Activated CD4-positive, alpha-beta T cell treated with anti-CD3 and anti-CD28 coated beads, Interleukin-2, amount 10 ng/mL, durations not matched to agents 7 days and 5 days (primary cell): ENCODE results near the gene BUD13. TPM values are rescaled to one million over a fixed set of nuclear protein-coding genes. Genes with fewer than 3 reads are reported as not detected.

Source experiments
- CTCF ChIA-PET: fragments of 350-600 bp; sonication (Branson Sonifier 250); formaldehyde crosslinking; loops from one replicate; lab custom pipeline; 2021; ENCODE audit warnings: antibody characterized with exemption; lab: Charles Lee
- POLR2A ChIA-PET: fragments of 350-600 bp; sonication (Branson Sonifier 250); formaldehyde crosslinking; loops from one replicate; lab custom pipeline; 2021; ENCODE audit warnings: antibody characterized with exemption; lab: Charles Lee
- DNase-seq: peaks from one replicate; pipeline ENCODE4 v3.0.0-alpha.2; 2020
- H3K27ac Mint-ChIP-seq: one replicate; pipeline ENCODE4 v1.8.0; 2021; ENCODE audit warnings: mild to moderate bottlenecking, moderate library complexity, mixed read lengths
- H3K27me3 Mint-ChIP-seq: one replicate; pipeline ENCODE4 v1.8.0; 2021; ENCODE audit warnings: mixed read lengths
- H3K36me3 Mint-ChIP-seq: one replicate; pipeline ENCODE4 v1.8.0; 2021; ENCODE audit warnings: low read depth, mixed read lengths
- H3K4me1 Mint-ChIP-seq: one replicate; pipeline ENCODE4 v1.8.0; 2021; ENCODE audit warnings: mixed read lengths
- H3K4me3 Mint-ChIP-seq: one replicate; pipeline ENCODE4 v1.8.0; 2021; ENCODE audit warnings: mild to moderate bottlenecking, moderate library complexity, mixed read lengths
- H3K9me3 Mint-ChIP-seq: one replicate; pipeline ENCODE4 v1.8.0; 2021; ENCODE audit warnings: mixed read lengths
- total RNA-seq, 2 experiments: library from RNA; stranded (reverse); gene quantifications; one replicate each; pipeline ENCODE4 v1.2.3, GENCODE V29; 2021

Gene BUD13
- total RNA-seq, 2 experiments from 2014 or later: 37.5 to 39.9 TPM

DNA sequence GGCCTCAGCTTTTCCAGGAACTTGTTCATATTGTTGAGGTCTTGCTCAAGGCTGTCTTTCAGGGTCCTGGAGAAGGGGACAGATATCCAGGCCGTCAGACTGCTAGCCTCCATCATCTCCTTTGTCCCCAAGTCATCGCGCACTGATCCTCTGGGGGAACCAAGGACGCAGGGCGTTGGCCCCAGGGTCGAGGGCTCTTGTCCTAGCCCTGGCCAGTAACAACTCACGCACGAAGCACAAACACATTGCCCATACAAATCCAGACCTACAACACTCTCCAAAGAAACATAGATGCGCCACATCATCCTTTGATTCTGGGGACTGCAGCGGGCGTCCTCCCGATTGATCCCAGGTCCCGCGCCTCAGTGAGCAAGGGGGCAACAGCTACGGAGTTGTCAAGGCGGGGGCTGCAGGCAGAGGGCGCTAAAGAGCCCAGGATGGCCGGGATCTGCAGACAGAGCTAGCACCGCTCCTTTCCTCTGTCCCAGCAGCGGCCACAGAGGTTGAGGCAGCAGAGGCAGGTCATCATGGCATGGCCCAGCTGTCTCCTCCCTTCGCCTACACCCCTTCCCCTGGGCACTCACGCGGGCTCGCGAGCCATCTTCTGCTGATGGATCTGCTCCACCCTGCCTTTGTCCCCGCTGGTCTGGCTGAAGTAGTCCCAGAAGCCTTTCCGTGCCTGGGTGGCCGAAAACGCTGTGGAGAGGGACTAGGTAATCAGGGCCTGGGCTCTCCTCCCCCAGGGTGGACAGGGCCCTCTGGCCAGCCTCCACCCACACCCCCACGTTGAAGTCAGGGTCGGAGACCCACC is 18.4 kb upstream of the BUD13 start:
- peak overlapping the region; percentile 10 for H3K27ac Mint-ChIP-seq
- DNase-seq: peak; percentile 76

DNA sequence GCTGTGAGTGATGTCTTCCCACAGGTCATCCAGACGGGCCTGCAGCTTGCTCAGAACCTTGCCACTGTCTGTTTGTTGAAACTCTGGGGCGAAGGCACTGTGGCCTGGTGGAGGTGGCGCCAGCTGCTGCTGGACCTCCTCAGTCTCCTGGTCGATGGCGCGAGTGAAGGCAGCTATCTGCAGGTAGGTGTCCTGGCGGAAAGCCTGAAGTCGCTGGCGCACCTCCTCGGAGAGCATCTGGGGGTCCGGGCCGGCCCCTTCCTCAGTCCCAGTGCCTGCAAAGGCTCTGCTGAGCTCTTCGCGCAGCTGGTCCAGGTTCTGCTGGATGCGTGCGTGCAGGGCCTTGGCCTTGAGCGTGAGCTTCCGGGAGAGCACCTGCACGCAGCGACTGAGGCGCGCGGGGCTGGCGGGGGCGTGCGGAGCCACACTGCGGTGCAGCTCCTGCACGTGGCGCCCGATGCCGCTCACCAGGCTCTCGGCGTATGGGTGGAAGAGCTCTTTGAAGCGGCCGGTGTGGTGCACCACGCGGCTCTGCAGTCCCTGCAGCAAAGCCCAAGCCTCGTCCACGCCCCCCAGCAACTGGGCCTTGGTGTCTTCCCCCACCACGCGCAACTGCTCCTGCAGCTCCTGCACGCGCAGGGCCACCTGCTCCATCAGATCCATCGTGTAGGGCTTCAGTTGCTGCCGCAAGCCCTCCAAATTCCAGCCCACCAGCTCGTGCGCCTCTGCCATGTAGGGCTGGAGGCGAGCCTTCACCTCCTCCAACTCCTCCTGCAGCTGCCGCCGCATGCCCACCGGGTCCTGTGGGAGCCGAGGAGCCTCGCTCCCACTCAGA is 17.6 kb upstream of the BUD13 start:
- Mint-ChIP-seq H3K27ac (no peak overlapping the region), H3K9me3 (no peaks in the 10 kb centered on the region), H3K4me1 (peaks cover 36% of the 10 kb centered on the region), H3K27me3 (no peaks in the 10 kb centered on the region), H3K36me3 (peaks cover 16% of the 10 kb centered on the region), H3K4me3 (no peak overlapping the region)
- ChIA-PET POLR2A (interaction anchor here (1.0 to 1.1 kb wide), 2 partner anchors 46 to 63 kb away, joined by 3 to 6 read pairs; no protein-coding TSS in a partner anchor), CTCF (interaction anchor here (0.6 to 4.4 kb wide), 21 partner anchors 9 to 440 kb away, joined by 3 to 33 read pairs (median 4); partner anchors contain the start of genes APOC3, PAFAH1B2 and SIK3)
- no peak for DNase-seq

More for the DNA sequence above, 18.4 kb upstream of the BUD13 start:
- ChIA-PET POLR2A (interaction anchor here (1.0 to 1.1 kb wide), 2 partner anchors 45 to 63 kb away, joined by 3 to 6 read pairs; no protein-coding TSS in a partner anchor), CTCF (interaction anchor here (0.6 to 4.4 kb wide), 25 partner anchors 8 to 439 kb away, joined by 3 to 33 read pairs (median 4); partner anchors contain the start of genes APOC3, PAFAH1B2 and SIK3)
- no peaks in the 10 kb centered on the region for H3K9me3 Mint-ChIP-seq
- H3K36me3 Mint-ChIP-seq: peaks cover 8% of the 10 kb centered on the region
- H3K27me3 Mint-ChIP-seq: no peaks in the 10 kb centered on the region
- H3K4me3 Mint-ChIP-seq: no peak overlapping the region
- H3K4me1 Mint-ChIP-seq: peaks cover 28% of the 10 kb centered on the region

DNA sequence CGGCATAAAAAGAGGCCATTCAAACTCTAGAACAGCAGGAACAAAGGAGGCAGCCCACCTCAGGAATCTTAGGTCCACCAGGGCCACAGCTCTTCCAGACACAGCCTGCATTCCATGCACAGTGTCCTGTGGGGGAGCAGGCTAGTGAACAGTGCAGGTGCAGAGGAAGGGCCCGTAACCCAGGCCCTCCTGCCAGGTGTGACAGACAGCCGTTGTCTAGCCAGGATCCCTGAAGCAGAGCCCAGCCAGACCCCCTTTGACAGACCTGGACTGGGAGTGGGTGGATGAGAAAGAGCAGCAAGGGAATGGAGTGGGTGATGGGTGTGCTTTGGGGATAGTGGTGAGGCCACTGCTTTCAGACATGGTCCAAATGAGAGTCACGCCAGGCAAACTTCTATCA is 16.2 kb upstream of the BUD13 start:
- no peak for DNase-seq
- peaks cover 42% of the 10 kb centered on the region for H3K4me1 Mint-ChIP-seq
- no peaks in the 10 kb centered on the region for H3K27me3 Mint-ChIP-seq
- ChIA-PET POLR2A (no interaction called here), CTCF (interaction anchor here (0.6 to 1.3 kb wide), 2 partner anchors 26 to 64 kb away, joined by 3 to 4 read pairs; no protein-coding TSS in a partner anchor)
- H3K27ac Mint-ChIP-seq: peak overlapping the region; percentile 92
- H3K36me3 Mint-ChIP-seq: peaks cover 30% of the 10 kb centered on the region
- H3K4me3 Mint-ChIP-seq: peak overlapping the region; percentile 87
- no peaks in the 10 kb centered on the region for H3K9me3 Mint-ChIP-seq

DNA sequence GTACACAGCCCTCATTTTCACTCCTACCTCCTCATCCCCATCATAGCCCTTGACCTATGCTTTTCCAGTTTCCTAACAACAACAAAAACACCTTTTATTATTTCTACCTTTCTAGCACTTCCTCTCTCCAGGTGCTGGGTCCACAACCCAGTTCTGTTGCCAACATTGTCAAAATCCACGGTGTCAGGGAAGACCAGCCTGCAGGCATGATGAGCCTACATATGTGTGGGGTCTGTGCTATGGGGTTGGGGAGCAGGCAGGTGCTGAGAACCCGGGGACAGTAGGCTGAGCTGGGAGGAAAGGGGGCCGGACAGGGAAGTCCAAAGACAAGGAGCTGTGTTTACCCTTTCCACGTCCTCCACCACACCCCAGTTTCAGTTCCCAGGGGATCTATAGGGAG is 15.7 kb upstream of the BUD13 start:
- no peaks in the 10 kb centered on the region for H3K9me3 Mint-ChIP-seq
- H3K4me3 Mint-ChIP-seq: peak overlapping the region; percentile 87
- peaks cover 40% of the 10 kb centered on the region for H3K4me1 Mint-ChIP-seq
- H3K36me3 Mint-ChIP-seq: peaks cover 31% of the 10 kb centered on the region
- no peaks in the 10 kb centered on the region for H3K27me3 Mint-ChIP-seq
- CTCF ChIA-PET: interaction anchor here (0.6 to 2.8 kb wide), 3 partner anchors 12 to 64 kb away, joined by 3 to 8 read pairs (median 4); no protein-coding TSS in a partner anchor
- POLR2A ChIA-PET: no interaction called here
- DNase-seq: no peak
- H3K27ac Mint-ChIP-seq: peak overlapping the region; percentile 92

DNA sequence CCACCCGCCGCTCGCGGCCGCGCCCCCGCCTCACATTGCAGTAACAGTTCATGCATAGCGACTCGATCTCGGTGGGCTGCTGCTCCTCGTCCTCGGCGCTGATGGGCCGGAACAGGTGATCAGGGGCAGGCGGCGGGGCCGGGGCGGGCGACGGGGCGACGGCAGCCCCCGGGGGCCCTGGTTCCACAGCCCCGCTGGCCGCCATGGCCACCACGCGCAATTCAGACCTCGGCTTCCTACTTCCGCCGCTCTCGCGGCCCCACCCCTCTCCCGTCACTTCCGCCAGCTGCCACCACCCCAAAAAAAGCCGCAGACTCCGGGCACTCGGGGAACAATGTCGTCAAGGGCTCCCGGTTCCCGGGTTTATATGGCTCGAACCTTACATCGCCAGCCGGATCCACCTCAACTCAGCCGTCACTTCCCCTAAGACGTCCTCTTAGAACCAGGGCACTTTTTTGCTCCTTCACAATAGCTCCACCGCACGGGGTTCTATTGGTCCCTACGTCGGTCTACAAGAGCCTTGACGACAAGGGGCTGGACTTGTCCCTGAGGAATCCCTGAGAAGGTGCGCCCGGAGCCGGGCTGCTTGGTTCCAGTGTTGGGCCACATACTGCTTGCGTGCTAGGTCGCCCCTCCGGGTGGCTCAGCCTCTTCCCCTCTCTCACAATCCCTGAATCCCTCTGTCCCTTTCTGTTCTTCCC is 15.1 kb upstream of the BUD13 start, which contains the start of gene ZPR1:
Gene ZPR1 (minus strand): TSS at position 238 of the 701 bp plus-strand sequence. CDS start 33 bp downstream, at position 205.
- CTCF ChIA-PET: interaction anchor here (0.6 to 2.8 kb wide), 7 partner anchors 11 to 314 kb away, joined by 3 to 15 read pairs (median 3); partner anchors contain the start of gene BUD13
- peaks cover 43% of the 10 kb centered on the region for H3K4me1 Mint-ChIP-seq
- no peaks in the 10 kb centered on the region for H3K9me3 Mint-ChIP-seq
- H3K4me3 Mint-ChIP-seq: peak within 1 kb of the TSS; percentile 87
- POLR2A ChIA-PET: interaction anchor here (0.6 to 0.7 kb wide), 2 partner anchors 64 to 311 kb away, joined by 4 to 5 read pairs; no protein-coding TSS in a partner anchor
- H3K36me3 Mint-ChIP-seq: peaks cover 37% of the 10 kb centered on the region
- H3K27ac Mint-ChIP-seq: peak within 1 kb of the TSS; percentile 92
- no peaks in the 10 kb centered on the region for H3K27me3 Mint-ChIP-seq
- peak; percentile 88 for DNase-seq

DNA sequence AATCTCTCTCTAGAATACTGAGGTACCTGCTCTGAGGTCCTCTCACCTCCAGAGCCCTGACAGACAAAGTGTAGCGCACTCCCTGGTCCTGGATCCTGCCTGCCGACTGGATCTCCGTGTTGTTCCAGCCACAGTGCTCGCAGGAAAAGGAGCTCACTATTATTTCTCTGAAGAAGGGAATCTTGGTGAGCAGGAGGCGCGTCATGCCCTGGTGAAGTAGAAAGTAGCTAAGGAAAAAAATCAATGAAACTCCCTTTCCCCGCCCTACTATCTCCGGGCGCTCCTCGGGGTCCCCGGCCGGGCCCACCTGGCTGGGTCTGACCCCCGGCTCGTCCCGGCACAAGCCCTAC is 14.6 kb upstream of the BUD13 start:
- Mint-ChIP-seq H3K9me3 (no peaks in the 10 kb centered on the region), H3K27ac (peak overlapping the region; percentile 83), H3K4me1 (peaks cover 48% of the 10 kb centered on the region), H3K4me3 (peak overlapping the region; percentile 87), H3K36me3 (peaks cover 43% of the 10 kb centered on the region), H3K27me3 (no peaks in the 10 kb centered on the region)
- ChIA-PET CTCF (interaction anchor here (0.6 to 2.8 kb wide), 7 partner anchors 11 to 315 kb away, joined by 3 to 15 read pairs (median 3); partner anchors contain the start of gene BUD13), POLR2A (interaction anchor here (0.6 to 0.7 kb wide), 2 partner anchors 65 to 312 kb away, joined by 4 to 5 read pairs; no protein-coding TSS in a partner anchor)
- no peak for DNase-seq

DNA sequence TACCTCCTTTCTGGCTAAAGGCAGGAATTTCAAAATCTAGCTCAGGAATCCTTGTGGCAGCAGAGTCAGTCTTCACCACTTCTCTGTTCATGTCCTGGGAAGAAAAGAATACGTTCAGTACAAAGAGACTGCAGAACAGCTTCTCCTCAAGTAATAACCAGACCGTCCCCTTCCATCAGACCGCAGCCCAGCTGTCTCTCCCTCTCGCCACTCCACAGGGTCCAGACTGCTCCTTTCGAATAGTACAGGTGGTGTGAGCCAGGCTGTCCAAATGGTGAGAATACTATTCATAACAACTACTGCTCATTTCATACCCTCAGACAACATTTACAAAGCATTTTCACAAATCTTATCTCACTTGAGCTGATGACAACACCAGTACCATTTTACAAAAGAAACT is 14.2 kb upstream of the BUD13 start:
- CTCF ChIA-PET: interaction anchor here (1.1 to 2.8 kb wide), 5 partner anchors 10 to 315 kb away, joined by 3 to 15 read pairs (median 5); partner anchors contain the start of gene BUD13
- peaks cover 47% of the 10 kb centered on the region for H3K36me3 Mint-ChIP-seq

DNA sequence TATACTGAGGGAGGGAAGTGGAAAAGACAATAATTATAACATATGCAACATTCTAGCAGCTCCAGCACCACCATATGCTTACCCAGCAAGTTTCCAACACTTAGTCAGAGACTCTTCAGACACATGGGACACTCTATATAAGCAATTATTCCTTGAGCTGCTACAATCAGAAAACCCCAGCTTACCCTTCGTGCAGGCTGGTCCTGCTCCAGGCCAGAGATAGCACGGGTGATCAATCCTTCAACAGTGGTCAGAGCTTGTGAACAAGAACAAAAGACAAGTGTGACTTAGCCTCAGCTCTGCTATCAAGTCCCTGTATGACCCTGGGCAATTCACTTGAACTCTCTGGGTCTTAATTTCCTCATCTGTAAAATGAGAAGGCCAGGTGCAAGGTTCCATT is 13.5 kb upstream of the BUD13 start:
- Mint-ChIP-seq H3K27ac (peak overlapping the region; percentile 83), H3K4me1 (peaks cover 53% of the 10 kb centered on the region), H3K27me3 (no peaks in the 10 kb centered on the region), H3K9me3 (no peaks in the 10 kb centered on the region), H3K36me3 (peaks cover 53% of the 10 kb centered on the region), H3K4me3 (peak overlapping the region; percentile 87)
- ChIA-PET CTCF (interaction anchor here (1.6 to 2.8 kb wide), 3 partner anchors 9 to 19 kb away, joined by 3 to 15 read pairs (median 8); partner anchors contain the start of gene BUD13), POLR2A (no interaction called here)
- no peak for DNase-seq

More for the DNA sequence above, 14.2 kb upstream of the BUD13 start:
- POLR2A ChIA-PET: interaction anchor here (0.7 kb wide), 1 partner anchor 65 kb away, joined by 4 read pairs; no protein-coding TSS in a partner anchor
- no peak for DNase-seq
- Mint-ChIP-seq H3K9me3 (no peaks in the 10 kb centered on the region), H3K4me1 (peaks cover 51% of the 10 kb centered on the region), H3K27me3 (no peaks in the 10 kb centered on the region), H3K27ac (peak overlapping the region; percentile 83), H3K4me3 (peak overlapping the region; percentile 87)

DNA sequence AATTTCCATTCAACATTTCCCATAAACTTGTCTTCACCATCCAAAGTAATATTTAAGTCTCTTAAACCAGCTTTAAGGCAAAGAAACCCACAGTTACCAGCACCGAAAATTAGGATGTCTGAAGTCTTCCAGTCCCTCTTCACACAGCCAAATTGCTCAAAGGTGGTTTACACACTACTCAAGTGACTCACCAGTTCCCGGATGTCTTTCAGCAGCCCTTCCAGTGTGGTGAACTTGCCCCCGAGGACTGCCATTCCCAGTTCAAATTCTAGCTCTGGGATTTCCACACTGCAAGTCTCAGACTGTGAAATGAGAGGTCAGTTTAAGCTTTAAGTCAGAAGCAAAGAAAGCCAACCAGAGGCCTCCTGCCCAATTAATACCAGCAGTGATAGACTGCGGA is 9.9 kb upstream of the BUD13 start:
- no peaks in the 10 kb centered on the region for H3K27me3 Mint-ChIP-seq
- POLR2A ChIA-PET: no interaction called here
- DNase-seq: no peak
- peaks cover 53% of the 10 kb centered on the region for H3K4me1 Mint-ChIP-seq
- CTCF ChIA-PET: interaction anchor here (1.1 to 1.5 kb wide), 4 partner anchors 9 to 68 kb away, joined by 3 to 9 read pairs (median 3); partner anchors contain the start of gene APOA5
- H3K9me3 Mint-ChIP-seq: no peaks in the 10 kb centered on the region
- no peak overlapping the region for H3K4me3 Mint-ChIP-seq
- H3K36me3 Mint-ChIP-seq: peaks cover 80% of the 10 kb centered on the region
- no peak overlapping the region for H3K27ac Mint-ChIP-seq

DNA sequence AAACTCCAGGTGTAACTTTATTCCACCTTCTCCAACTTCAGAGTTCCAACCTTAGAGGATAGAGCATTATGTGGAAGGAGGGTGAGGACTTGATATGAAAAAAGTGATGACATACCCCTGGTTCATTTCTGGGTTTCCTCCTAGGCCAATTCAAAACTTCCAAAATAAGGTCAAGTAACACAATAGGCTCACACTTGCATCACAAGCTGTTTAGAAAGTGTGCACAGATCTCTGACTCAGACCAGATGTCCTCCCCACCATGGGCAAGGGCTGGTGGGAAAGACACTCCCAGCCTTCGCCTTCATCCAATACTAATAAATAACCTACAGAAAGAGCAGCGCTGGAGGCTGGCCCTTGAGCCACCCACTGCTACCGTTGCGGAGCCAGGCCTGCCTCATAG is 5.8 kb upstream of the BUD13 start:
- Mint-ChIP-seq H3K27ac (no peak overlapping the region), H3K4me3 (no peak overlapping the region), H3K27me3 (no peaks in the 10 kb centered on the region), H3K9me3 (no peaks in the 10 kb centered on the region), H3K4me1 (peaks cover 55% of the 10 kb centered on the region), H3K36me3 (peaks cover 66% of the 10 kb centered on the region)
- DNase-seq: no peak
- POLR2A ChIA-PET: interaction anchor here (0.6 kb wide), 1 partner anchor 320 kb away, joined by 3 read pairs; no protein-coding TSS in a partner anchor
- CTCF ChIA-PET: interaction anchor here (2.0 kb wide), 1 partner anchor 9 kb away, joined by 4 read pairs; no protein-coding TSS in a partner anchor

DNA sequence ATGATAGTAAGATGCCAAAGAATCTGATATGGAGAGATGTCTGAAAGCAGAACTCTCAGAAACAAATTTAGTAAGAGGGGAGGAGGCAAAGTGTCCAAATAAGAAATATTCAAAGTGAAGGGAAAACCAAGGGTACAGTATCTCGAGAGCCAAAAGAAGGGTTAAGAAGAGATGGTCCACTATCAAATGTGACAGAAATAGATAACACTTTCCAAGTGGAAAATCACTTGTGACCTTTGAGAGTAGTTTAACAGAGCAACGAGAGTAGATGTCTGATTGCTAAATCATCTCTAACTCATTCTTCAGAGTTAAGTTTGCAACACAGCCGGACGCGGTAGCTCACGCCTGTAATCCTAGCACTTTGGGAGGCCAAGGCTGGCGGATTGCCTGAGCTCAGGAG is 4.3 kb upstream of the BUD13 start:
- peaks cover 48% of the 10 kb centered on the region for H3K4me1 Mint-ChIP-seq
- H3K4me3 Mint-ChIP-seq: no peak overlapping the region
- POLR2A ChIA-PET: no interaction called here
- CTCF ChIA-PET: interaction anchor here (2.1 kb wide), 1 partner anchor 10 kb away, joined by 8 read pairs; the partner anchor contains the start of gene ZPR1
- DNase-seq: no peak
- peaks cover 51% of the 10 kb centered on the region for H3K36me3 Mint-ChIP-seq
- no peak overlapping the region for H3K27ac Mint-ChIP-seq
- no peaks in the 10 kb centered on the region for H3K9me3 Mint-ChIP-seq
- no peaks in the 10 kb centered on the region for H3K27me3 Mint-ChIP-seq
